ENCODE results near the gene UBE2C. TPM values are rescaled to one million over a fixed set of nuclear protein-coding genes. Genes with fewer than 3 reads are reported as not detected.

The UBE2C gene
- total RNA-seq, 1 donor from 2014 or later: 2.4 TPM

DNA sequence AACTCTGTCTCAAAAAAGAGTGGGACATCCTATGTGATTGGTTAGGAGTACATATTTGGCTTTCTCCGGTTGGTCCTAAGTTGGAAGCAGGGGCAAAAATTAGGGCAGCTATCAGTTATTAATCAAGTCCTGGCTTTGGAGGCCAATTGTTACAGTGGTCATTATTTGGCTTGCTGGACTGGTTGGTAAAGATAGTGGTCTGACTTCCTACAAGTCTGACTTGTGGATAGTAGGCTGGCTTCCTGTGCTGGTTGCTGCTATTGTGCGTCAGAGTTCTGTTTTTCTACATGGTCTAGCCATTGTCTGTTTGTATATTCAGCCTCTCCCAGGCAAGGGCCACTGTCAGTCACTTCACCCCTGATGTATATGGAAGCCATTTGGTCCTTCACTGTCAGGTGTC lies 37.8 kb downstream of the UBE2C start:
- Mint-ChIP-seq H3K4me1 (peaks cover 12% of the 10 kb centered on the region), H3K9me3 (no peaks in the 10 kb centered on the region), H3K4me3 (no peak overlapping the region), H3K27me3 (no peaks in the 10 kb centered on the region), H3K36me3 (ENCODE audit: low read depth) (peaks cover 58% of the 10 kb centered on the region), H3K27ac (no peak overlapping the region)
- intact Hi-C loops (cut with micrococcal nuclease): no loop called here
- ATAC-seq (ENCODE audit: low read depth) (no peak), DNase-seq (no peak)
- POLR2A ChIA-PET: interaction anchor here (0.6 kb wide), 1 partner anchor 12 kb away, joined by 3 read pairs; no protein-coding TSS in a partner anchor
- TF ChIP-seq, protein P1, sequence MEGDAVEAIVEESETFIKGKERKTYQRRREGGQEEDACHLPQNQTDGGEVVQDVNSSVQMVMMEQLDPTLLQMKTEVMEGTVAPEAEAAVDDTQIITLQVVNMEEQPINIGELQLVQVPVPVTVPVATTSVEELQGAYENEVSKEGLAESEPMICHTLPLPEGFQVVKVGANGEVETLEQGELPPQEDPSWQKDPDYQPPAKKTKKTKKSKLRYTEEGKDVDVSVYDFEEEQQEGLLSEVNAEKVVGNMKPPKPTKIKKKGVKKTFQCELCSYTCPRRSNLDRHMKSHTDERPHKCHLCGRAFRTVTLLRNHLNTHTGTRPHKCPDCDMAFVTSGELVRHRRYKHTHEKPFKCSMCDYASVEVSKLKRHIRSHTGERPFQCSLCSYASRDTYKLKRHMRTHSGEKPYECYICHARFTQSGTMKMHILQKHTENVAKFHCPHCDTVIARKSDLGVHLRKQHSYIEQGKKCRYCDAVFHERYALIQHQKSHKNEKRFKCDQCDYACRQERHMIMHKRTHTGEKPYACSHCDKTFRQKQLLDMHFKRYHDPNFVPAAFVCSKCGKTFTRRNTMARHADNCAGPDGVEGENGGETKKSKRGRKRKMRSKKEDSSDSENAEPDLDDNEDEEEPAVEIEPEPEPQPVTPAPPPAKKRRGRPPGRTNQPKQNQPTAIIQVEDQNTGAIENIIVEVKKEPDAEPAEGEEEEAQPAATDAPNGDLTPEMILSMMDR (IDR thresholded peaks at IDR 0.05): no peak
- CTCF ChIA-PET: no interaction called here

DNA sequence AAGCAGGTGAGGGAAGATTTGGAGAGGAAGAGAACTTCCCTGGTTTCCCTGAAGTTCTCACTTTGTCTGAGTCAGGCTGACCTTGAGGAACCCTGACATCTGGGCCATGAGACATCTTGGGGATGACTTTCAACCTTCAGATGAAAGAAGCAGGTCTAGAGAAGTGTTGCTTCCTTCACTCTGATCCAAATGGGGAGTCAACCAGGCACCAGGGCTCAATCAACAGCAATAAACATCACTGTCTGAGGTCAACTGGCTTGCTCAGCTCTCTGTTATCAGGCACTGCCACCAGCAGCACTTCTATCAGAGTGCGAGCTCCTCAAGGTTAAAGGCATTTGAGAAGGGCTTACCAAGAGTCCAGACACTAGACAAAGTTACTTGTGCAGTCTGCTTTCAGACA lies 38.5 kb downstream of the UBE2C start:
- peaks cover 51% of the 10 kb centered on the region for H3K36me3 Mint-ChIP-seq (ENCODE audit: low read depth)
- no peaks in the 10 kb centered on the region for H3K27me3 Mint-ChIP-seq
- H3K4me1 Mint-ChIP-seq: peaks cover 15% of the 10 kb centered on the region
- ChIA-PET CTCF (no interaction called here), POLR2A (interaction anchor here (0.6 kb wide), 1 partner anchor 25 kb away, joined by 3 read pairs; no protein-coding TSS in a partner anchor)
- TF ChIP-seq, protein P1 (IDR thresholded peaks at IDR 0.05): no peak
- no peak overlapping the region for H3K4me3 Mint-ChIP-seq
- no peak overlapping the region for H3K27ac Mint-ChIP-seq
- no peak for DNase-seq
- no peaks in the 10 kb centered on the region for H3K9me3 Mint-ChIP-seq
- intact Hi-C loops (cut with micrococcal nuclease): no loop called here
- ATAC-seq (ENCODE audit: low read depth): no peak

DNA sequence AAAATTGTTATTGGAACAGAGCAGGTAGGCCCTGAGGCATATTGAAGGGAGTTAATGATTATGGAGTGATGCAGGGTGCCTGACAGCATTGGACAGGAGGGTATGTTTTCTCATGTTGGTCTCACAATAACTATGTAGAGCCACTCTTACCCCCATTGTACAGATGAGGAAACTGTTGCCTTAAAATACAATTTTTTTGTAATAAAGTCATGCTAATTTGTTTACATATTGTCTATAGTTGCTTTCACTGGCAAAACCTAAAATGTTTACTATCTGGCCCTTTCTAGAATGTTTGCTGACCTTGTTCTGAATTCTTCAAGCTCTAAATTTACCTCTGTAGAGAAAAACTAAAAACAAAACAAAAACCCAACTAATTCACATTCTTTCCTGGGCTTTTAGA lies 39.1 kb downstream of the UBE2C start:
- Mint-ChIP-seq H3K4me1 (peaks cover 21% of the 10 kb centered on the region), H3K27me3 (no peaks in the 10 kb centered on the region), H3K9me3 (no peaks in the 10 kb centered on the region), H3K4me3 (no peak overlapping the region), H3K36me3 (ENCODE audit: low read depth) (peaks cover 45% of the 10 kb centered on the region), H3K27ac (no peak overlapping the region)
- intact Hi-C loops (cut with micrococcal nuclease): no loop called here
- ChIA-PET CTCF (no interaction called here), POLR2A (interaction anchor here (0.6 kb wide), 1 partner anchor 25 kb away, joined by 3 read pairs; no protein-coding TSS in a partner anchor)
- DNase-seq (no peak), ATAC-seq (ENCODE audit: low read depth) (no peak)
- TF ChIP-seq, protein P1 (IDR thresholded peaks at IDR 0.05): no peak

DNA sequence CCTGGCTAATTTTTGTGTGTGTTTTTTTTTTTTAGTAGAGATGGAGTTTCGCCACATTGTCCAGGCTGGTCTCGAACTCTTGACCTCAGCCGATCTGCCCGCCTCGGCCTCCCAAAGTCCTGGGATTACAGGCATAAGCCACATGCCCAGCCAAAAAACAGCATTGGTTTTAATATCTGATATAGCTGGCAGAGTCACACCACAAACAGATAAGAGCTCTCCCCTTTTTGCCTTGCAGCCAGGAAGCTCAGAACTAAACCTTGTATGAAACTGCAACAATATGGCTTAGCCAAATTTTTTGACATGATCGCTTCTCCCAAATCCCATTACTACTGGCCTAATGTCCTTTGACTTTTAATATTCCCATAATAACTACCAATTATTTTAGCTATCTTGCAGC lies 39.9 kb downstream of the UBE2C start:
- H3K4me1 Mint-ChIP-seq: peaks cover 27% of the 10 kb centered on the region
- no peak overlapping the region for H3K27ac Mint-ChIP-seq
- intact Hi-C loops (cut with micrococcal nuclease): no loop called here
- ATAC-seq (ENCODE audit: low read depth) (no peak), DNase-seq (no peak)
- no peaks in the 10 kb centered on the region for H3K27me3 Mint-ChIP-seq
- no peaks in the 10 kb centered on the region for H3K9me3 Mint-ChIP-seq
- no peak overlapping the region for H3K4me3 Mint-ChIP-seq
- H3K36me3 Mint-ChIP-seq (ENCODE audit: low read depth): peaks cover 47% of the 10 kb centered on the region
- CTCF ChIA-PET: no interaction called here
- POLR2A ChIA-PET: interaction anchor here (0.7 to 0.8 kb wide), 2 partner anchors 32 to 83 kb away, joined by 3 to 4 read pairs; partner anchors contain the start of gene PCIF1
- TF ChIP-seq, protein P1 (IDR thresholded peaks at IDR 0.05): no peak

DNA sequence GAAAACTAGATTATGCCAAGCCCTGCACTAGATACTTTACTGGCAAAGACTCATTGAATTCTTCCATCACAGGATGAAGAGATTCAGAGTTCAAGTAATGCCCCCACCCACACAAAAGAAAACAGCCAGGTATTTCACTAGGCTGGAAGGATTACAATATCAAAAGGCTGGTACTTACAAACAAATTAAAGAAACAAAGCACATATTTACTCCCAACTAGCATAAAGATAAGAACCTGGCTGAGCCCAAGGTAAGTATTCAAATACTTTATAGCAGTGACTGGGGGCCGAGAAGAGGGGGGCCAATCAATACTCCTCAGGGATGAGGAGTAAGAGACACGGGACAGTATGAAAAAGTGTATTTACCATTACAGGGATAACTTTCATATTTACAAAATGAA lies 41.0 kb downstream of the UBE2C start:
- Mint-ChIP-seq H3K9me3 (no peaks in the 10 kb centered on the region), H3K27me3 (no peaks in the 10 kb centered on the region), H3K36me3 (ENCODE audit: low read depth) (peaks cover 44% of the 10 kb centered on the region), H3K4me3 (no peak overlapping the region), H3K4me1 (peaks cover 38% of the 10 kb centered on the region), H3K27ac (no peak overlapping the region)
- ATAC-seq (ENCODE audit: low read depth) (no peak), DNase-seq (no peak)
- intact Hi-C loops (cut with micrococcal nuclease): no loop called here
- ChIA-PET POLR2A (no interaction called here), CTCF (no interaction called here)
- TF ChIP-seq, protein P1 (IDR thresholded peaks at IDR 0.05): no peak
